ENCODE results near the gene TBC1D5. TPM values are rescaled to one million over a fixed set of nuclear protein-coding genes. Genes with fewer than 3 reads are reported as not detected.

TBC1D5 gene
- total and polyA plus RNA-seq, 2 of the 8 experiments (the other 6 are each of a cell fraction or from before 2014, with no cell fraction given) = 11.0 to 22.9 TPM

- POLR2A ChIA-PET (ENCODE audit: partially characterized antibody) = no interaction called here
- Histone ChIP-seq H3K79me1 (ENCODE audit: low read depth, low read length) (no peaks in the 10 kb centered on the region), H3K9ac (replicated peaks in 1 of 4; ENCODE audit: extremely low read depth in 1 of 4, low read depth in 3 of 4, low read length in 3 of 4) (no peak overlapping the region), H3K36me3 (ENCODE audit: control insufficient read depth in 2 of 4, insufficient read depth in 4 of 4, low read length in 3 of 4) (no peaks in the 10 kb centered on the region), H4K20me1 (replicated peaks in 1 of 2; ENCODE audit: control insufficient read depth in 1 of 2, insufficient read depth in 2 of 2, low read length in 2 of 2) (no peaks in the 10 kb centered on the region), H3K4me2 (ENCODE audit: insufficient read depth in 1 of 2, low read depth in 2 of 2, low read length in 2 of 2) (no peak overlapping the region), H2BK120ac (replicated peaks; ENCODE audit: low read depth, low read length) (no peak overlapping the region), H3K14ac (ENCODE audit: insufficient read length) (no peak overlapping the region), H2BK15ac (ENCODE audit: low read length) (no peak overlapping the region), H4K91ac (replicated peaks; ENCODE audit: insufficient read length, low read length) (no peak overlapping the region), H2AK5ac (ENCODE audit: low read depth, low read length) (no peak overlapping the region), H3K18ac (ENCODE audit: extremely low read depth, low read length) (no peak overlapping the region), H2BK20ac (ENCODE audit: low read length) (no peak overlapping the region), H3K9me3 (ENCODE audit: insufficient read depth in 2 of 2, low read depth in 1 of 2, low read length in 1 of 2) (no peaks in the 10 kb centered on the region), H2BK5ac (ENCODE audit: low read depth, low read length) (no peak overlapping the region), H3K27ac (ENCODE audit: low read depth, low read length) (no peak overlapping the region), H3K79me2 (ENCODE audit: control insufficient read depth in 1 of 2, insufficient read depth in 2 of 2, low read length in 2 of 2) (no peaks in the 10 kb centered on the region), H4K5ac (ENCODE audit: insufficient read length, low read depth, low read length) (no peak overlapping the region), H3K4ac (replicated peaks; ENCODE audit: insufficient read length, low read depth, low read length) (no peak overlapping the region), H3K23ac (ENCODE audit: insufficient read length) (no peak overlapping the region), H3K27me3 (replicated peaks in 1 of 4; ENCODE audit: control insufficient read depth in 3 of 4, extremely low read depth in 1 of 4, insufficient read depth in 3 of 4, low read length in 3 of 4) (no peaks in the 10 kb centered on the region), H3K23me2 (ENCODE audit: low read depth, low read length) (no peaks in the 10 kb centered on the region; the same call in 1 of the 2 replicates), H2BK12ac (ENCODE audit: low read depth, low read length) (no peak overlapping the region), H4K8ac (ENCODE audit: extremely low read depth, insufficient read depth, low read length) (no peak overlapping the region), H3K4me3 (ENCODE audit: extremely low read depth in 1 of 4, insufficient read depth in 2 of 4, low read depth in 3 of 4, low read length in 4 of 4) (no peak overlapping the region), H3K56ac (replicated peaks; ENCODE audit: insufficient read length, low read depth, low read length) (no peak overlapping the region), H2AFZ (ENCODE audit: low read length) (no peak overlapping the region), H3K4me1 (replicated peaks in 1 of 4; ENCODE audit: control insufficient read depth in 3 of 4, insufficient read depth in 4 of 4, low read length in 3 of 4) (peaks cover 0 to 2% (median 0%) of the 10 kb centered on the region in 4 experiments; a peak in 1 of 7 replicates)
- CTCF ChIA-PET (ENCODE audit: partially characterized antibody) = interaction anchor here (0.8 to 1.3 kb wide), 4 partner anchors 9 to 505 kb away, joined by 3 to 4 read pairs (median 3); no protein-coding TSS in a partner anchor
- WGBS, 2 experiments (ENCODE audit: extremely low coverage in 1 of 2, insufficient coverage in 1 of 2, insufficient read length in 1 of 2, insufficient replicate concordance in 2 of 2, low coverage in 1 of 2, low lambda C conversion rate in 2 of 2, missing lambda C conversion rate in 1 of 2) = 95% methylated on average over 3 of the region's 3 CpGs; no CpG with 5 or more reads in 1 of the 2 experiments
- FAIRE-seq (no peak), DNase-seq (ENCODE audit: low read depth in 1 of 2, low spot score in 2 of 2) (no peak)
- TF ChIP-seq TAF1 (IDR thresholded peaks at IDR 0.05; ENCODE audit: low read depth, low read length) = no peak
- no peak for TF ChIP-seq TEAD4 (IDR thresholded peaks at IDR 0.05; ENCODE audit: low read depth, low read length)
- no peak for TF ChIP-seq BCL11A (IDR thresholded peaks at IDR 0.05; ENCODE audit: low read depth in 2 of 2, low read length in 2 of 2)
- TF ChIP-seq TAF7 (optimal IDR thresholded peaks at IDR 0.05; ENCODE audit: borderline replicate concordance, low read depth, low read length) = no peak
- TF ChIP-seq MAFK (IDR thresholded peaks at IDR 0.05; ENCODE audit: low read depth, low read length) = no peak
- TF ChIP-seq EP300 (IDR thresholded peaks at IDR 0.05; ENCODE audit: borderline replicate concordance in 1 of 2, low read depth in 2 of 2, low read length in 2 of 2) = no peak
- TF ChIP-seq SIN3A (conservative IDR thresholded peaks at IDR 0.05 in 1 of 2, IDR thresholded peaks at IDR 0.05 in 1 of 2; ENCODE audit: low read depth in 1 of 2, low read length in 2 of 2) = no peak
- TF ChIP-seq EGR1 (IDR thresholded peaks at IDR 0.05; ENCODE audit: borderline replicate concordance, low read depth, low read length) = no peak
- TF ChIP-seq KDM4A (IDR thresholded peaks at IDR 0.05; ENCODE audit: low read depth, low read length, severe bottlenecking) = no peak
- TF ChIP-seq POLR2A (IDR thresholded peaks at IDR 0.05; ENCODE audit: control extremely low read depth in 1 of 2, low read depth in 2 of 2, low read length in 2 of 2) = no peak
- no peak for TF ChIP-seq TBP (IDR thresholded peaks at IDR 0.05; ENCODE audit: low read depth, low read length)
- no peak for TF ChIP-seq GABPA (IDR thresholded peaks at IDR 0.05; ENCODE audit: borderline replicate concordance, insufficient read depth, low read length)
- TF ChIP-seq PHF8 (conservative IDR thresholded peaks at IDR 0.05; ENCODE audit: low read depth, low read length) = no peak
- no peak for TF ChIP-seq SP2 (IDR thresholded peaks at IDR 0.05; ENCODE audit: low read length)
Measured at GRCh38 chr3:17336291-17336690, 406.1 kb downstream of the TBC1D5 start.
